Liver (tissue), 9 donors: ENCODE data around the gene HOXB3. TPM values are rescaled to one million over a fixed set of nuclear protein-coding genes. Genes with fewer than 3 reads are reported as not detected.

ENCODE experiments used
- DNase-seq: peaks from one replicate; pipeline ENCODE4 v3.0.0-alpha.2; 2017; ENCODE audit warnings: low spot score
- H3K27ac ChIP-seq, 2 donors: one replicate each; pipeline ENCODE4 v1.7.0; 2013; ENCODE audit warnings: inconsistent platforms in 2 of 2, low read length in 2 of 2, control low read depth in 1 of 2, low read depth in 1 of 2, mild to moderate bottlenecking in 1 of 2
- H3K27me3 ChIP-seq, 4 donors: one replicate each; pipeline versions ENCODE4 v1.6.1 to v1.7.0; 2013; ENCODE audit warnings: low read length in 3 of 4, inconsistent platforms in 1 of 4, mild to moderate bottlenecking in 1 of 4, moderate library complexity in 1 of 4; ENCODE audit not compliant: control insufficient read depth in 4 of 4, insufficient read depth in 4 of 4
- H3K36me3 ChIP-seq, 4 donors: one replicate each; pipeline versions ENCODE4 v1.6.1 to v1.7.0; 2013; ENCODE audit warnings: low read length in 3 of 4, mild to moderate bottlenecking in 3 of 4, low read depth in 1 of 4, moderate library complexity in 1 of 4; ENCODE audit not compliant: control insufficient read depth in 4 of 4, insufficient read depth in 3 of 4
- H3K4me1 ChIP-seq, 4 donors: one replicate each; pipeline versions ENCODE4 v1.6.1 to v1.7.0; 2013; ENCODE audit warnings: low read length in 3 of 4, mild to moderate bottlenecking in 3 of 4, moderate library complexity in 1 of 4; ENCODE audit not compliant: control insufficient read depth in 4 of 4, insufficient read depth in 4 of 4
- H3K4me3 ChIP-seq, 3 donors: one replicate each; pipeline versions ENCODE4 v1.6.1 to v1.7.0; 2013; ENCODE audit warnings: low read length in 3 of 3, control low read depth in 1 of 3, low read depth in 1 of 3, mild to moderate bottlenecking in 1 of 3
- H3K9ac ChIP-seq, 2 donors: one replicate each; pipeline ENCODE4 v1.7.0; 2013; ENCODE audit warnings: low read length in 2 of 2, mild to moderate bottlenecking in 2 of 2, moderate library complexity in 2 of 2, control low read depth in 1 of 2, low read depth in 1 of 2
- H3K9me3 ChIP-seq, 4 donors: one replicate each; pipeline versions ENCODE4 v1.6.1 to v1.7.0; 2013; ENCODE audit warnings: low read length in 3 of 4; ENCODE audit not compliant: control insufficient read depth in 4 of 4
- ATF3 ChIP-seq: IDR thresholded peaks from 2 replicates; pipeline ENCODE4 v1.6.1; 2016; ENCODE audit warnings: antibody characterized with exemption
- CTCF ChIP-seq: fragments of 150-350 bp; IDR thresholded peaks from 2 replicates; pipeline ENCODE4 v1.5.1; 2017; ENCODE audit warnings: improper control_type of control experiment, low read depth, low read length; ENCODE audit not compliant: missing input control
- EGR1 ChIP-seq, 2 donors: IDR thresholded peaks; 2 replicates each; pipeline ENCODE4 v1.6.1; 2016 to 2018; ENCODE audit warnings: antibody characterized with exemption in 2 of 2, low read depth in 2 of 2
- FOXA1 ChIP-seq: IDR thresholded peaks from 2 replicates; pipeline ENCODE4 v1.6.1; 2016; ENCODE audit warnings: antibody characterized with exemption
- FOXA2 ChIP-seq: IDR thresholded peaks from 2 replicates; pipeline ENCODE4 v1.6.1; 2016; ENCODE audit warnings: antibody characterized with exemption
- GABPA ChIP-seq, 2 donors: IDR thresholded peaks in 1 of 2; conservative IDR thresholded peaks in 1 of 2; 2 replicates each; pipeline ENCODE4 v1.6.1; 2016; ENCODE audit warnings: antibody characterized with exemption in 2 of 2, mild to moderate bottlenecking in 1 of 2, moderate library complexity in 1 of 2
- HNF4A ChIP-seq, 2 donors: conservative IDR thresholded peaks; 2 replicates each; pipeline ENCODE4 v1.6.1; 2016; ENCODE audit warnings: antibody characterized with exemption in 2 of 2, mild to moderate bottlenecking in 2 of 2
- HNF4G ChIP-seq: IDR thresholded peaks from 2 replicates; pipeline ENCODE4 v1.6.1; 2016; ENCODE audit warnings: antibody characterized with exemption
- JUND ChIP-seq, 2 donors: IDR thresholded peaks; 2 replicates each; pipeline ENCODE4 v1.6.1; 2016; ENCODE audit warnings: antibody characterized with exemption in 2 of 2
- MAX ChIP-seq: IDR thresholded peaks from 2 replicates; pipeline ENCODE4 v1.6.1; 2016; ENCODE audit warnings: antibody characterized with exemption
- NR2F2 ChIP-seq: IDR thresholded peaks from 2 replicates; pipeline ENCODE4 v1.6.1; 2016; ENCODE audit warnings: antibody characterized with exemption
- RAD21 ChIP-seq, 2 donors: IDR thresholded peaks; 2 replicates each; pipeline ENCODE4 v1.6.1; 2016; ENCODE audit warnings: antibody characterized with exemption in 2 of 2, mild to moderate bottlenecking in 2 of 2
- REST ChIP-seq: IDR thresholded peaks from 2 replicates; pipeline ENCODE4 v1.6.1; 2016; ENCODE audit warnings: antibody characterized with exemption, mild to moderate bottlenecking
- RXRA ChIP-seq, 2 donors: IDR thresholded peaks; 2 replicates each; pipeline ENCODE4 v1.6.1; 2017 to 2018; ENCODE audit warnings: antibody characterized with exemption in 2 of 2, mild to moderate bottlenecking in 1 of 2
- SP1 ChIP-seq: IDR thresholded peaks from 2 replicates; pipeline ENCODE4 v1.6.1; 2018; ENCODE audit warnings: antibody characterized with exemption, mild to moderate bottlenecking
- TAF1 ChIP-seq: conservative IDR thresholded peaks from 2 replicates; pipeline ENCODE4 v1.6.1; 2016; ENCODE audit warnings: antibody characterized with exemption, mild to moderate bottlenecking
- YY1 ChIP-seq: IDR thresholded peaks from 2 replicates; pipeline ENCODE4 v1.6.1; 2016; ENCODE audit warnings: antibody characterized with exemption, mild to moderate bottlenecking
- ZBTB33 ChIP-seq: IDR thresholded peaks from 2 replicates; pipeline ENCODE4 v1.6.1; 2016; ENCODE audit warnings: antibody characterized with exemption
- WGBS: extraction: QIAGEN DNeasy Blood & Tissue Kit; methylation state at CpG from one replicate; pipeline ENCODE4 v1.1.7; 2013; 5-methylcytosine and 5-hydroxymethylcytosine counted together
- polyA plus RNA-seq, 2 donors: library from polyadenylated mRNA; stranded (reverse) in 1 of 2; unstranded in 1 of 2; fragments of 200-250 nt in 1 of 2; fragments of >200 nt in 1 of 2; fragmentation: Nextera tagmentation in 1 of 2; extraction: Ambion mirVana in 1 of 2; gene quantifications; one replicate each; pipeline versions ENCODE4 v1.2.1 to v1.2.3, GENCODE V29; 2013 to 2015
- total RNA-seq, 2 donors: library from RNA; depleted of rRNA; stranded (reverse); fragments of >200 nt; gene quantifications; one replicate each; pipeline ENCODE4 v1.2.3, GENCODE V29; 2014
- donor health status: healthy.
- donor health status: healthy.
- donor health status: healthy.
- donor health status: healthy.
- donor health status: healthy.

Gene HOXB3
- total and polyA plus RNA-seq, 4 donors: 0.75 to 2.2 (median 1.2) TPM

GRCh38 chr17:48633266-48633677, 43.2 kb upstream of the HOXB3 start:
- TF ChIP-seq FOXA2 (no peak), GABPA (IDR thresholded peaks at IDR 0.05 in 1 of 2, conservative IDR thresholded peaks at IDR 0.05 in 1 of 2) (no peak), MAX (no peak), YY1 (no peak), ATF3 (no peak), HNF4A (conservative IDR thresholded peaks at IDR 0.05) (no peak), SP1 (no peak), FOXA1 (no peak), ZBTB33 (no peak), JUND (IDR thresholded peaks at IDR 0.05) (no peak), TAF1 (no peak), EGR1 (IDR thresholded peaks at IDR 0.05; ENCODE audit: low read depth in 2 of 2) (no peak), HNF4G (no peak), NR2F2 (no peak), RXRA (IDR thresholded peaks at IDR 0.05) (no peak), CTCF (no peak)
- WGBS: 17% methylated on average over 35 of the region's 35 CpGs

GRCh38 chr17:48632579-48633265, 42.7 kb upstream of the HOXB3 start:
- Histone ChIP-seq H3K9ac (no peak overlapping the region), H3K27me3 (peaks cover 17 to 59% (median 41%) of the 10 kb centered on the region in 4 donors), H3K36me3 (no peaks in the 10 kb centered on the region), H3K4me3 (no peak overlapping the region), H3K27ac (no peak overlapping the region), H3K4me1 (peaks cover 0 to 3% (median 0%) of the 10 kb centered on the region in 4 donors), H3K9me3 (no peaks in the 10 kb centered on the region)
- no peak for DNase-seq
- TF ChIP-seq TAF1 (no peak), FOXA2 (no peak), REST (no peak), JUND (IDR thresholded peaks at IDR 0.05) (no peak), HNF4A (conservative IDR thresholded peaks at IDR 0.05) (no peak), MAX (no peak), NR2F2 (no peak), SP1 (no peak), RAD21 (IDR thresholded peaks at IDR 0.05) (no peak), YY1 (no peak), GABPA (IDR thresholded peaks at IDR 0.05 in 1 of 2, conservative IDR thresholded peaks at IDR 0.05 in 1 of 2) (no peak), FOXA1 (no peak), CTCF (no peak), HNF4G (no peak), ATF3 (no peak)
- WGBS: 30% methylated on average over 7 of the region's 7 CpGs

More at GRCh38 chr17:48633266-48633677, 43.2 kb upstream of the HOXB3 start:
- H3K4me3 ChIP-seq: no peak overlapping the region
- no peak overlapping the region for H3K27ac ChIP-seq
- H3K9ac ChIP-seq: no peak overlapping the region
- DNase-seq: no peak
- H3K36me3 ChIP-seq: no peaks in the 10 kb centered on the region
- H3K9me3 ChIP-seq: no peaks in the 10 kb centered on the region
- H3K4me1 ChIP-seq: peaks cover 0 to 3% (median 0%) of the 10 kb centered on the region in 4 donors
- H3K27me3 ChIP-seq: peaks cover 17 to 56% (median 39%) of the 10 kb centered on the region in 4 donors
